ENCODE data around the gene EGR4. TPM values are rescaled to one million over a fixed set of nuclear protein-coding genes. Genes with fewer than 3 reads are reported as not detected.

Gene EGR4
- total RNA-seq, 1 donor from 2014 or later: 0.07 TPM

DNA sequence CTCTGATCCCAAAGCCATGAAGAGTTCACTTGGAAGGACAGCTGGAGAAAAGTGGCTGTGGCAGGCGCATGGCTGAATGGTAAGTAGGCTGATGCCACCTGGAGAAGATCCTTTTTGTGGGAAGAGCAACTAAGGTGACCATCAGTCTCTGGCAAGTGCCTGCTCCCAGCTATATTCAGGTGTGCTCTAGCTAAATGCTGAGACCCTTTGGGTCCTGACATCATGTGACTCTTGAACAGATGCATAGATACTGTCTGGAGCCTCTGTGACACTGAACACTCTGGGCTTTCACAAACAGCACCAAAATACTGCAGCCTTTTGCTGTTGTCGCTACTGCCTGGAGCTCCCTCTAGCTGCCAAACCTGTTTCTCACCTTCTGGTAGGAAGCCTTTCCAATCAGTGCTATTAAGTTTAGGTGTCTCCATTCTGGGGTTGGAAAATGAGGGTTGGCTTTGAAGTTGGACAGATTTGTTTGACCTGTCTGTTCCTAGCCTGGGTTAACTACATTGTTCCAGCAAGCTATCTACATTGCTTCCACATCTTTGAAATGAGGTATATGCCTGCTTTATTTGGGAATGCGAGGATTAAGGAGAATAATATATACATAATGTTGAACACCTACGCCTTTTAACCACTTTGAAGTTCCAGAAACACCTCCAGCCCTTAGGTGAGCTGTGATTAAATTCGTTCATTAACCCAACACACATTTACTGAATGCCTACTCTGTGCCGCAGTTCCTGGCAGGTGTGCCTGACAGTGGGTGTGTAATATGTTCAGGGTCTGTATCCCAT is 3.1 kb downstream of the EGR4 start:
- intact Hi-C loops (cut with micrococcal nuclease): loop anchor here (1.0 to 2.0 kb wide), 2 partner anchors 21 to 75 kb away; partner anchors contain the start of gene SMYD5

DNA sequence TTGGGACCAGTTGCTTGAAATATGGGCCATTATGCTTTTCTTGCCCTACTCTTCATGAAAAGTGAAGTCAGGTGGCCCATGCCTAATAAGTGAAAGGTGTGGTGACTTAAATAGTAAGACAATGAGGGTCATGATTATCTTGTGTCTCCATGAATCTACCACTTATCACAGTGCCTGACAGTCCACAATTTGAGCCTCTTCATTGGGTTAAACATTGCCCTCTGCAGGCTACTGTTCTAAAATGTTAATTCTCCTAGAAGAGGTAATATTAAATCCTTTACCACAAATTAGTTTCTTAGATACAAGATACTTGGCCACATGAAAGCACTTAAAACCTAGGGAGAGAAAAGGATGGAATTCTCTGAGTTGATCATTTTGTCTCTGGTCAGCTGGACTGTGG is 4.0 kb downstream of the EGR4 start:
- intact Hi-C loops (cut with micrococcal nuclease): no loop called here

DNA sequence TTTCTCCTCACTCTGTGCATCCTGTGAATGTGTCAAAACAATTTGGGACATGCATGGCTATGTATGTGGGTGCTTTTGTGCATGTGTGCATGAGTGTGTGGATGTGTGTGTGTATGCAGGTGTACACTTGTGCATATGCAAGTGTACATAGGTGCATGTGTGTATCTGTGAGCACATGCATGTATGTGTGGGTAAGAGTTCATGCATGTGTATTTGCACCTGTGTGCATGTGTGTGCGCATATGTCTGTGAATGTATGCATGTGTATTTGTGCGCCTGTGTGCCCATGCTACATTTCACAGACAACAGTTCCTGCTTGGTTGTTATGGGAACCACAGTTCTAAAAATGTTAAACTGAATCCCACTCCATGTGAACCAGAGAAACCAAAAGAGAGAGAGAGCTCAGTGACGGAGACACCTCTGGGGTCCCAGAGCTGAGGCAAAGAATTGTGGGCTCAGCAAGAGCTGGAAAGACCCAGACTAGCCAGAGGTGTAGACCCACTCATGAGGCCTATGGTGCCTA is 7.2 kb downstream of the EGR4 start:
- intact Hi-C loops (cut with micrococcal nuclease): no loop called here

DNA sequence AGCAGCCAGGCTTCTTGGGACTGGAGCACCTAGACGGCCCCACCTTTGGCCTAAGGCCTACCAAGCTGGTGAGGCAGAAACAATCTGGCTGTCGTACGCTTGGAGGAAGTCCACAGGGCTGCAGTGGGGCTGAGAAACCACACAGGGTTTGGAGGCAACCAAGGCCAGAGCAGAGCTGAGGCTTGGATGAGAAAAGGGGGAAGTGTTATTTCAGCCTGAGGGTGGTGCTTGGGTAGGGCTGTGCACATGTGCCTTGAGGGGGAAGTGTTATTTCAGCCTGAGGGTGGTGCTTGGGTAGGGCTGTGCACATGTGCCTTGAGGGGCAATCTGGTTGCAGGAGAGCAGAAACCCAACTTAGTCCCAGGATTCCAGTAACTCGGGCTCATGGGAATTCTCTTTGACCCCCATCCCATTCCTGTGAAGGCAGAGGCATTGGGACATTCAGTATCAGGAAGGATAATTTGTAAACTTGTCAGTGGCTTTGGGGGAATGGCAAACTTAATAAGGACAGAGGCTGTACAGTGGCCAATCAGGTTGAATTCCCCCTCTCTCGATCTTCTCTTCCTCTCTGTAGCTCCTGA is 8.1 kb downstream of the EGR4 start:
- intact Hi-C loops (cut with micrococcal nuclease): no loop called here

DNA sequence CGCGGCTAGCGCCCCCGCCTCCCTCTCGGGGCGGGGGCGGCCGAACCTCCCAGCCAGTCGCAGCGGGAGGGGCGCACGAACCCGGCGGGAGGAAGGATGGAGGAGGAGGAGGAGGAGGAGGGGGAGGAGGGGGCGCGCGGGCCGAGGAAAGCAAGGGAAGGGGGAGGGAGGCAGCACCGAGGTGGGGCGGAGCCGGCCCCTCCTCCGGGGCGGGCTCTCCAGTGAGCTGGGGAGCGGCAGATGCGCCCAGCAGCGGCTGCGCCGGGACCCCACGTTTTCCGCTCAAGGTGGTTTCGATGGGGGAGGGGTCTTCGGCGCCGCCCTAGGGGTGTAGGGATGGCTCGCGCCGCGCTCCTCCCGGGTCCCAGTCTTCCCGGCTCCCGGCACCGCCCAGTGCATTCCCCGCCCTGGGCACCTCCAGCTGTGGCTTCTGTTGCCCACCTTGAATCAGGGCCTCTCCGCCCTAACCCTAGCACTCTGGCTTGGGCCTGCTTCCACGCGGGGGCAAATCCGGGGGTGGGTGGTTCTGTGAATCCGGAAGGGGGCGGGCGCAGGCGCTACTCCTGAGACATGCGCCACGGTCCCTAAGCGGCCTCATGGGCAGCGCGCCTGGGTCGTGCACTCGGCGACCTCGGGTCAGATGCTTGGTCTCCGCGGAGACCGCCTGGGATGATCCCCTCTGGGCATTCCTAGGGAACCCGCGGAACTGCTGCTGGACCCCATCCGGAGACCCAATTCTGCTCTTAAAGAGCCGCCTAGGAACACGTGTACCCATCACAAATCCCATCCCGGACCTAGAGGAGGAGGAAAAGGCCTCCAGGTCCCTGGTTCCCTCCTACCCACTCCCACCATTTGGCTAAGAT is 8.8 kb downstream of the EGR4 start, which contains the start of gene FBXO41:
FBXO41 (minus strand) TSS at position 183 of the 863 bp plus-strand sequence. CDS start 14,848 bp downstream, outside the sequence.
- intact Hi-C loops (cut with micrococcal nuclease): loop anchor here (1.0 kb wide), 2 partner anchors 9 to 51 kb away; partner anchors contain the start of genes EGR4 and PRADC1

DNA sequence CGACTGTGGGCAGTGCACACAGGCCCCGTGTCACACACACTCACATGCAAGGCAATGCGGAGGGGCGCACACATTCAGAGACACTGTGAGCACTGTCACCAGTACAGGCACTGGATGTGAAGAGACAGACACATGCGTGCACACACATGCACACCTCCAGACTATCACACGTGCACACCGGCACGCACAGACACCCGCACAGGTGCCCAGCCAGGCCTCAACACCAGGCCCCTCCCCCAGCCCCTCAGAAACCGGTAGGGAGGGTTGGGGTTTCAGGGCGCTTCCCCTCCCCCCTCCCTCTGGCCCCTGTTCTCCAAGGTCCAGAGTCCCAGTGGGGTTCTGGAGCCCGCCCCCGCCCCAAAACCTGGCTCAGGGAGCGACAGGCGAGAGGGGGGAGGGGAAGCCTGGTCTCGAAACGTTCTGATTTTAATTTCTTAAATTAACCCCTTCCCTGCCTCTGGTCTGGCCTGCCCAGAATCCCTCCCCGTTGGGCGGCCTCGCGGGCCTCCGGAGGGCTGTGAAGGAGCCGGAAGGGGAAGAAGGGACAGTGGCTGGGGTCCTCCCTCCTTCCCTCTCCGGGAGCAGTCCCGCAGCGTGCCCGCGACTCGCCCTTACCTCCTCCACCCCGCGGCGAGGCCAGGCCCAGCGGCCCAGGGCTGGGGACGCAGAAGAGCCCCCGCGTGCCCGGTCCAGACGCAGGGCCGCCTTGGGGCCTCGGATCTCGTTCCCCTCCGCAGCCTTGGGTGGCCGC is 9.6 kb downstream of the EGR4 start:
- intact Hi-C loops (cut with micrococcal nuclease): loop anchor here (1.0 kb wide), 2 partner anchors 10 to 50 kb away; partner anchors contain the start of genes EGR4 and PRADC1

DNA sequence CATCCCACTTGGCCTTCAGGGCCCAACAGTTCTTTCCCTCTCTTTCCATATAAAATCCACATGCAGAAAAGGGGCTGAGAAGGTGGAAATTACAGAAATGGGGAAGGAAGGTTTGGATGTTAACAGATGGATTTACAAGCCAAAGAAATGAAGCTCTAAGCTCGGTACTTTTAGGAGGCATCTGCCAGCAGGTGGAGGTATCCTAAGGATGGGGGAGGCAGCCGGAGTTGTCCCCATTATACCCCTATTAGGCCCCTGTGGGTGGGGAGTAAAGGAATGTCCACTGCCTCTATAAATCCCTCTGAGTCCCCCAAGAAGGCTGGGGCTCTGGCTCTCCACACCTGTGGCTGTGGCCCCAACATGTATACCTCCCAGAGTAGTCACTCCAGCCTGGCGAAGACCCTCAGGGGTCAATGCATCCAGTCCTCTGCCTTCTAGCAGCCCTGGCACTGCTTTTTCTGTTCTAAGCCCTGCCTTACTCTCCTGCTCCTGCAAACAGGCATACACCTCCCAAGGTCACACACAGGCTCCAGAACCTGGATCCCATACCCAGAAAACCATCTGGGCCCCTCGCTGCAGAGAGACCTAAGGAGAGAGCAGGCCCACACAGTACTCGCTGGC is 10.3 kb downstream of the EGR4 start:
- intact Hi-C loops (cut with micrococcal nuclease): no loop called here

DNA sequence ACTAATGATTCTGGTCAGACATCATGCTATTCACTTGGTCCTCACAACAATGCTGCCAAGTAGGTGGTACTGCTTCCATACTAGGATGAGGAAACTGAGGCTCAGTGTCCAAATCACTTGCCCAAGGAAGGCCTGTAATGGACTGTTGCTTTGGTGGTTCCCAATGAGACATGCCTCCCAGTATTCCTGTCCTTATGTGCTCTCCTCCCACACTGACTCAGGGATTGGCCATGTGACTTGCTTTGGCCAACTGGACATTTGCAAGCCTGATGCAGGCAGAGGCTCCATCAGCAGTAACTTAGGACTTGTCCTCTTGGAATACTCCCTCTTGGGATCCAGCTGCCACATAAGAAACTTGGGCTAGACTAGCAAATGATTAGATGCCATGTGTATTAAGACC is 12.1 kb downstream of the EGR4 start:
- intact Hi-C loops (cut with micrococcal nuclease): no loop called here

DNA sequence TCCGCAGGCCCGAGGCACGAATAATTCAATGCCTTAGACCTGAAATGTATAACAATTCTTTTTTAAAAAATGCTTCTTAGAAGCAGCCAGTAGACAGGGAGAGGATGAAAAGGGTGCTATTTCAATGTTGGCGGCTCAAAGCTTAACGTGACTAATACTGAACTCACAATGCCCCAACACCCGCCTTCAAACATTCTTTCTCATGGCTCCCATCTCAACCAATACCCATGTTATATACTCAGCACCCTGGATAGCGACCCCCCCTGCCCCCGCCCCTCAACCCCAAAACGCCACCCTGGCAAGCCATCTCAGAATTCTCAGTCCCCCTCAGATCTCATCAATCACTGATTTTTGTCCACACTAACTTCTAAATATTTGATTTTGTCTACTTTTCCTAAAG is 13.5 kb downstream of the EGR4 start:
- intact Hi-C loops (cut with micrococcal nuclease): no loop called here

DNA sequence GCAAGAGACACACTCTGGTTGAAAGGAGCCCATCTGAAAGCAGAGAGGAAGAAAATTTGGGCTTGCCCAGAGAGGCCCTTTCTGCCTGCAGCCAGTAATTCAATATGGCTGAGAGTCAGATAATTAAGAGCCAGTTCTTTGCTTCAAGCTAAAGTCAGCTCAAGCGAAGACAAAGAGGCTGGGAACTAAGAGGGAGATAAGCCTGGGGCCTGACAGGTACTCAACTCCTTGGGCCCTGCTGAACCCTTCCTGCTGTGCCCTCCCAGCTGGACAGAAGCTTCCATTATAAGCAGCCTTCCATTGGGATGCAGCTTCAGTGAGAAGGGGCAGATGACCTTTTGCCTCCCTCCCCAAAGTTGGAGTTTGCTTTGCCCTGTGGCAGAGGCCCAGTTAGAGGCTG is 21.1 kb downstream of the EGR4 start:
- intact Hi-C loops (cut with micrococcal nuclease): no loop called here

DNA sequence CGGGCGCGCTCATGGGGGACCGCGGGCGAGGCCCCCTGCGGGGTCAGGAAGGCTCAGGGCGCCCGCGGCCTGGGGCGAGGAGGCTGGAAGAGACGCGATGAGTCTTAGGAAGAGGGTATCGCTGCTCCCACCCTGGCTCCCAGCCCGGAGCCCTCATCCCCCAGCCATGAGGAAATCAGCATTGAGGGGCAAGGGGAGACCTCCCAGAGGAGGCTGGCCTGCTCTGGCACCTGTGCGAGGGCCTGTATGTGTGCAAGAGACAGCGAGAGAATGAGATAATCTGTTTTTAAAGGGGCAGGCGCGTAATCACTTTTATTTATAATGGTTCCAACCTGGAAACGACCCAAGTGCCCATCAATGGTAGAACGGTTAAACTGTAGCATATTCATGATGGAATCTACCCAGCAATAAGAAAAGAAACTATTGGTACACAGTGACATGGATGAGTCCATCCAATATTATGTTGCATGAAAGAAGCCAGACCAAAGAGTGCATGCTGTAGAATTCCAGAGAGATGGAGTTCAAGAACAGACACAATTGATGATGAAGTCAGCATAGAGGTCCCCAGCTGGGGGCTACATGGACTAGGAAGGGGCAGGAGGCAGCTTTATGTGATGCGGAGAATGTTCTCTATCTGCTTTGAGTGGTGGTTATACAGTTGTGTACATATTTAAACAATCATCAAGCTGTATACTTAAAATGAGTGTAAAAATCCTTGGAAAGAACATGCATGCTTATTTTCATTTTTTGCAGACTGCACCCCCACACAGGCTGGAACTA is 23.5 kb downstream of the EGR4 start:
- intact Hi-C loops (cut with micrococcal nuclease): loop anchor here (1.0 kb wide), 2 partner anchors 20 to 36 kb away; partner anchors contain the start of gene CCT7

DNA sequence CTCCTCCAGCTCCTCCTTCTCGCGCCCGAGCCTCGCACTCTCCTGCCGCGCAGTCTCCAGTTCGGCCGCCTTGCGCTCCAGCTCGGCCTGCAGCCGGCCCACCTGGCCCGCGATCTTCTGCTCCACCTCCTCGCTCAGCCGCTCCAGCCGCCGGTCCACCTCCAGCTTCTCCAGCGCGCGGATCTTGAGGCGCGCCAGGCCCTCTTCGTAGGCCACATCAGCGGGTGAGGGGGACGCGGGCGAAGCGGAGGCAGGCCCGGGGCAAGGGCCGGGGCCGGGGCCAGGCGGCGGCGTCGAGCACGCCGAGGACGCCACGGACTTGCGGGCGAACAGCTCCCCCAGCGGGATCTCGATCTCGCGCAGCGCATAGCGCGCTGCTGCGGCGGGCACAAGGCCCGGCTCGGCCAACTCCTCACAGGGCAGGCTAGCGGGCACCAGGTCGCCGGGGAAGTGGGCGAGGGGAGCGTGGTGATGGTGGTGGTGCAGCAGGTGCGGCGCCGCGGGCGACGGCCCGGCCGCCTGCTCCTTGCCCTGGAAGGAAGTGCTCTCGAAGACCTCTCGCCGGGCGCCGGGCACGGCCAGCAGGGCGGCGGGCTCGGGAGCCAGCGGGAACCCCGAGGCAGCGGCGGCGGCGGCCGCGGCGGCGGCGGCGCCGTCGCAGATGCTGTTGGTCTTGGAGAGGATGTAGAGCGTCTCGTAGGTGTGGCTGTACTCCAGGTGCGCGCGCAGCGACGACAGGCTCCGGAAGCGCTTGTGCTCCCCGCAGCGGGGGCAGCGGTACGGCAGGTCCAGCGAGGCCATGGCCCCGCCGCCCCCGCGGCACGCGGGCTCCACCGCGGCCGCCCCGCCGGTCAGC is 24.3 kb downstream of the EGR4 start:
- intact Hi-C loops (cut with micrococcal nuclease): loop anchor here (1.0 kb wide), 2 partner anchors 21 to 35 kb away; partner anchors contain the start of gene CCT7

DNA sequence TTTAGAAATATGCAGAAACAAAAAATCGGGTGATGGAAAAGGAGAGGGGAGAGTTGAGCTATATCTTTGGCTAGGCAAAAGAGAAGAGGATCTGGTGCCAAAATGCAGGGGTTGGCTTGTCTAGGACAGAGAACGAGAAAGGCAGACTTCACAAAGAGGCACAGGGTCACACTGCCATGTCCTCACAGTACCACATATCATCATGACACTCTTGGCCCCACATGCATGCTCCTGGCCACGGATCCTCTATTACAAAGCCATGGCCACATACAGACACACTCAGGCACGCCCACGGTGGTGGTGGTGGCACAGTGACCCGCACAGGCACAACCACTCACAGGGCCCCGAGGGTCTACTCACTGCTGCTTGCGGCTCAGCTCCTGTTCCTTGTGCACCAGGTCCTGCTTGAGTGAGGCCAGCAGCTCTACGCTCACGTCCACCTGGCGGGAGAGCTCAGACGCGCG is 24.9 kb downstream of the EGR4 start:
- intact Hi-C loops (cut with micrococcal nuclease): no loop called here

DNA sequence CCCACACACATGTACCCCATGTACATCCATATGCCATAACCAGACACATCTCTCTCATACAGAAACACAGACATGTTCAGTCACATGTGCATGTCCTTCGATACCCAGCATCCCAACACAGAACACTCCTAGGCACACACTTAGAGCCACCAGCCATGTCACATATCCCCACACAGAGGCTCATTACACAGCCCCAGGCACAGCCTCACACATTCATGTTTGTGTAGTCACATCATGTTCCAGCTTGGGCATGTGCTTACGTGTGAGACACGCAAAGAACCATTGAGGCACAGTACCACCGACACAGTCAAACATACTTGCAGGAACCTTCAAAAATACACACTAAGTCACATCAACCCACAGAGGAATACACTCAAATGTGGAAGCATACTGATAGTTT is 26.3 kb downstream of the EGR4 start:
- intact Hi-C loops (cut with micrococcal nuclease): no loop called here

DNA sequence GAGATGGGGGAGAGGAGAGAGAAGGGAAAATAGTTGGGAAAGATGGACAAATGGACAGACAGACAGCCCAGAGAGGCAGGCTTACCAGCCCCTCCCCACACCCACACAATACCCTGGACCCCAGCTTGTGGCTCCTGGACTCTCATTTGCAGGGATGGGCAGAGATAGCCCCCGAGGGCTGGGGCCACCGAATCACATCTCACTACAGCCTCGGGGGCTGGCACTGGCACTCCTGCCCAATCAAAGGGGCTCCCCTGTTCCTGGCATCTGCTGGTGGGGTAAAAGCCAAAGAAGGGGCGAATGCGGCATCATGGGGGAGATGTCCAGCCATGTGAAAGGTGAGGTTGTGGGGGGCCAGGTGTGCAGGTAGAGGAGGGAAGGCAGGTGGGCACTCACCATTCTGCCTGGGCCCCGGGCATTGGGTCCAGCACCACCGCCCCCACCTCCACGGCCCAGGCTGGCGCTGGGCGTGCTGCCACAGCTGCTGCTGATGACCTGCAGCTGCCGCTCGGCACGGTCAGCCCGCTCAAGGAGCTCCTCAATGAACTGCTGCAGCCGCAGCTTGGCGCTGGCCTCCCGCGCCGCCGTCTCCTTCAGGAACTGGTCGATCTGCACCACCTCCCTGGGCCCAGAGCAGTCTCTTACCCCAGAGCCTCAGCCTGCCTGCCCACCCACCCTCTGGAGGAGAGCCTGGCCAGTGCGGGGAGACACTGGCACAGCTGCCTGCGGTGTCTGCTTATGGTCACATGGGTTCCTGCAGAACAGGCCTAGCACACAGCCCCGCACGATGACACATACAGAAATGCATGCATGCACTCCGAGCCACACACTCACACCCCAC is 27.1 kb downstream of the EGR4 start:
- intact Hi-C loops (cut with micrococcal nuclease): no loop called here

DNA sequence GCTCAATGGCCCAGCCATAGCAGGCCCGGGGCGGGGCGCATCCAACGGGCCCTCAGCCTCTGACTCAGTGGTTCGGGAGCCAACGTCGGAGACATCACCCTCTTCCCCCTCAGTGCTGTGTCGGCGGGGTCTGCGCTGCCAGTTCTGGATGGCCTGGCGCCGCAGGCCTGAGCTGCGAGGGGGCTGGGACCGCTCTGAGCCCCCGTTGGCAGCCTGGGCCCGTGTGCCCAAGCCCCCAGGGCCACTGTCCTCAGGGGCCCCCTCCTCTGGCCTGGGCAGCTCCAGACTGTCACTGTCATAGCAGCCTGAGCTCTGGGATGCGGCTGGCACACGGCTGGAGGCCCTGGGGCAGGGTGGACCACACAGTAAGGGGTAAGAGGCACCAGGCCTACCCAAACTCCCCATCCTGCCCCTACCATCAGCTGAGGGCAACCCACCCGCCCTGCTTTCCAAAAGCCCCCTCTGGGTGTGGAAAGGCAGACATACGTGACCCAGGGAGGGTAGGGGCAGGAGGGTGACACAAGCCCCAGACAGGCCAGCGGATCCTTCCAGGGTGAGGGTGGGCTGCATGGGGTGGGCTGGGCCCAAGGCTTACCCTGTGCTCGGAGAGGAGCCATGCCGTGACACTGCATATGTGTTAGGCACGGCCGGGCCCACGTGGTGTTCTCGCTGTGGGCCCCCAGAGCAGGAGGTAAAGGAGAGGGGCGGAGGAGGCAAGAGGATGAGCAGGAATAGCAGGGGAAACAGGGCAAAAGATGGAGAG is 27.9 kb downstream of the EGR4 start:
- intact Hi-C loops (cut with micrococcal nuclease): no loop called here

DNA sequence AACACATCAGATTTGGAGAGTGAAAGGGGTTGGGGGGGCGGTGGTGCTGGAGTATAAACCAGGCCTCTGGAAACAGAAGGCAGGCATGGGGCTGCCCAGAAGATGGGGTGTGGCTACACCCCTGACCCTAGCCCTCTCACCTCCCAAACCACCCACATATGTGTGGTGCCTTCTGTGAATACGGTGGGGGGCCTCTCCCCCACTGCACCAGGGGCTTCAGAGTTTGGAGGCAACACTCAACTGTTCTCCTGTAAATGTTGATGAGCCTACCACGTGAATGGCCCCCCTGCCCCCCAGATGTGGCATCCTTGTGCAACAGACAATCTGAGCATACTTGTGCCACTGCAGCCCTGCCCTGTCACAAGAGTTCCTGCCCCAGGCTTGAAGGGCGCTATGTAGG is 28.6 kb downstream of the EGR4 start:
- intact Hi-C loops (cut with micrococcal nuclease): no loop called here
